Iris pigment epithelial cell (primary cell): ENCODE results near the gene FOXD1.

Experiments
- DNase-seq: peaks from one replicate; pipeline ENCODE4 v3.0.0-alpha.2; 2011; ENCODE audit warnings: low read depth

The FOXD1 gene

DNA sequence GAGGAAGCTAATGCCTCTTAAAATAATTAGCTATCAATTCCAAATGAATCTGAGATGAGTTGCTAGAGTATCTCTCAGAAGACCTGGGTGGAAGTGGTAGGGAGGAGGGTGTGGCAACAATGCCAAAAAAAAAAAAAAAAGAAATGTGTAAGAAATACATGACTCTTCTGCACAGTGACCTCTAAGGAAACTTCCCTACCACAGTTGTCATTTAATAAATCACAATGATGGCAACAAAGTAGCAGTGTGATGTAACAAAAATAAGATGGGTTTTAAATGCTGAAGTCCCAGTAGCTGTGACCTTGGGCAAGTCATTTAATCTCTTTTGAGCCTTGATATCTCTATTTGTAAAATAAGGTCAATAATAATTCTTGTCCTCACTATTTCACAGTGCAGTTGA is 7.2 kb downstream of the FOXD1 start:
- no peak for DNase-seq

DNA sequence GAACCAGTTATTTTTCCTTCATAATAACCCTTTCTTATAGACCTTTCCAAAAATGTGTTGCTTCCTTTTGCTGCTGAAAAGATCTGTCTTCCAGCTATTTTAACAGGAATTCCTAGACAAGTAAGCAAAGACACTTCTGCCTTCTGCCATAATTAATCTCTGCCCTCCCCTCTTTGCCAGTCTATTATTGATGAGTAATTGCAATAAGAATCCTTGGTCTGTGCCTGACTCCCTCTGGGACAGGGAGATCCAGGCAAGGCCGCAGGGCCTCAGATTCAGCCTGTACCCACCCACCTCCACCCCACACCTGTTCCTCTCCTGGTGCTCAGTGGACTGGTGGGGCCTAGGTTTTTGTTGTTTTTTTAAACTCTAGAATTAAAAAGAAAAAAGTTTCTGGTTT is 8.3 kb downstream of the FOXD1 start:
- no peak for DNase-seq

DNA sequence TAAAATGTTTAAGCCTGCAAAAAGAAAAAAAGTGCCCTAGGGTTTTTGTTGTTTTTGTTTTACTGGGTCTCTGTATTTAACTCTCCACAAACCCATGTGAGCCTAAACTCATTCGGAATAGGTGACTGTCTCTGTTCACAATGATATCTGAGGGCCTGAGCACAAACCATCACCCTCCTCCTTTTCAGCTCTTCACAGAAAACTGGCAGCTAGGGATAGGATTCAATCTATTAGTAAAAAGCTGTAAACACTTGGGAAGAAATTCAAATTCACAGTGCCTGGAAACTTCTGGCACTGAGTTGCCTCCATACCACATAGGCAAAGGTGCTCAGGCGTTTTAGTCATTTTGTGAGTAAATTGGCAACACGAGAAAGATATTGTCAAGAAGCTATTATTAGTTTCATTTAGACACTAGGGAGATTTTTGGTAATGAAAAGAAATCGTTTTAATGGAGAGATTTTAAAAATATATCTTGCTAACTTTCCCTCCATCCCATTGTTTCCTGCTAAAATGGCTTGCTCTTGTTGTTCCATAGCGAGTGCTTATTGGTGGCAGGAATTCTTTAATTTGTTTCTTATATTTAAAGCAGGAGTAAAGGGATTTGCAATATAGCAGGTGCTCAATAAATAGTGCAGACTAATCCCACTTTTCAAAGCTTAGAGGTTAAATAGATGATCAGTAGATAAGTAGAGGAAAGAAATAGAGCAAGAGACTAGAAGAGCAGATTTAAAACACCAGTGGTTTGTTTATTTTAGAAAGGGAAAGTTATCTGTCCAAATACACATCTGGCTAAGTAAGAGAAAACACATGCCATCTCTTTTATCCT is 9.7 kb downstream of the FOXD1 start:
- no peak for DNase-seq

DNA sequence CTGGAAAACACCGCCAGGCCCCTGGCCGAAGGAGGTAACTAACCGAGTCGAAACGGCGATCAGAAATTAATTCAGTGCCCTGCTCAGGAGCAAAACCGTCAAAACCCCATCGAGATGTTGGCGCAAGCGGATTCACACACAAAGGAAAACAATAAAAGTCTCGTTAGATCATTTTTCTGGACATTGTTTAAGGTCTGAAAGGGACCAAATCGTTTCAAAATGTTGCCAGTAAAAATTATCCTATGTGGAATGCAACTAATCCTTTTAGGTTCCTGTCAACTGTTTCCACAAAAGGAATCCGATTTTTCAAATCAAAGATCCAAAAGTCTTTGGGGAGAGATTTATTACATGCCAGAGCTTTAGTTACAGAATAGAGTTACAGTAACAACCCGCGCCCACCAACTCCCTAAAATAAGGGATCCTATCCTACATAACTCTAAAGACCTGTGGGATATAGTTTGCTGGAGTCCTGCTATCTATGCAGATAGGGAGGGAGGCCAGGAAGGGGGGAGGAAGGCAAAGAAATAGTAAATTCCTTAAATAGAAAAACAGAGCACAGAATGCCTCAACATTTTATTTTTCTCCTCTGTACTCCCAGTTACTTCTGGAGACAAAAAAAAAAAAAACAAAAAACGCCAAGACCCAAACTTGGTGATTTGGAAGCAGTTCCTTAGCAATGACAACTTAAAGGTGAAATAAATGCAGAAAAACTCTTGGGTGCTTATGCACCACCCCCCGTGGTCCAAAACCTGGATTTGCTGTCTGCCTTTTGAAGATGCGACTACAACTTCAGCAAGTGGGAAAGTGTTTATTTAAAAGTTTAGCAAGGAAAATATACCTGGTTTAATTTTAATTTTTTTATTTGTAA is 10.6 kb downstream of the FOXD1 start:
- no peak for DNase-seq

DNA sequence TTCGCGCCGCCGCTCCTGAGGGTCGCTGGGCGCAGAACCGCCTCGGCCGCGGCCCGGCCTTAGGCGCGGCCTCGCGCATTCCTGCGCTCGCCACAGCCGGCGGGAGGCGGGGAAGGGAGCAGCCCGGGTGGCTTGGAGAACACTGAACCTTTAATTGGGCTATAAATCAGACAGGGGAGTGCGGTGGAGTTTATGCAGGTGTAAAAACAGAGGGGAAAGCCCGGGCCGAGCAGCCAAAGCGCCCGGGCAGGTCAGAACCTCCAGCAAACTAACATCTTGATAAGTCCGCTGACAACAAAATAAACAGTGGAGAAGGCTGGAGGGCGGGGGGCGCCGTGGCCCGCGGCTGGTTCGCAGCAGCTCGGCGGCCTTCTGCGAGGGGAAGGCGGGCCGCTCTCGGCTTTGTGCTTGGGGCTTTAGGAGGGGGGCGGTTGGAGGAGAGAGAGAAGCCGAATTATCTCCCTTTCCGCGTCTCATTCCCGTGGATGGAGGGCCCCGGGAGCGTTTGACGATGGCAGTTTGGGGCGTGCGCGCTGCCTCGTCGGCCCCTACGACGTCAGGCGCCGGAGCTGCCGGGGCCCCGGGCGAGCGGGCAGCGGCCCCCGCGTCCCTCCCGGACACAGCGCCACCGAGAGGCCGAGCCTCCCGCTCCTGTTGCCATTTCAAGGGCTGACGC is 11.3 kb downstream of the FOXD1 start:
- DNase-seq = peak; percentile 44

DNA sequence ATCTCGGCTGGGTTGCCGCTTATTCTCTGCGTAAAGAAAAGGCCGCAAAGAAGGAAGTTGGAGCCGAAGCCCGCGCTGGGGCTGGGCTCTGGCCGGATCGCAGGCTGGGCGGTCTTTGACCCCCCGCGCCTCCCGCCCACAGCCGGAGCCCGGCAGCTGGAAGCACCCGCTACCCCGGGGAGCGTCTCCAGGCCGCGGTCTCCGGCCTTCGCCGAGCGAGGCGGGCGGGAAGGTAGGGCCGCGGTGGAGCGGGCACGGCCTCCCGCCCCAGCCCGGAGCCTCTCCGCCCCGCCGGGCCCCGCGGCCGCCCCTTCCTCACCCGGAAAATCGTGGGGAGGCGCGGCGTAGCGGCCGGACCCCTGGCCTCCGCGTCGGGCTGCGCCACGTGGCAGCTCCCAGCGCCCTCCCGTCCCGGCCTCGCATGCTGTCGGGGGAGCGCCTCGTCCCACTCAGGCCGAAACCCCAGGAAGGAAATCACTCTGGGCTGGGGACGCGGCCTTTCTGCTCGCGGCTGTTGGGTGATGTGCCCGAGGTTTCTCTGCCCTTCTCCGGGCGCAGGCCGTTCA is 12.0 kb downstream of the FOXD1 start:
- no peak for DNase-seq

DNA sequence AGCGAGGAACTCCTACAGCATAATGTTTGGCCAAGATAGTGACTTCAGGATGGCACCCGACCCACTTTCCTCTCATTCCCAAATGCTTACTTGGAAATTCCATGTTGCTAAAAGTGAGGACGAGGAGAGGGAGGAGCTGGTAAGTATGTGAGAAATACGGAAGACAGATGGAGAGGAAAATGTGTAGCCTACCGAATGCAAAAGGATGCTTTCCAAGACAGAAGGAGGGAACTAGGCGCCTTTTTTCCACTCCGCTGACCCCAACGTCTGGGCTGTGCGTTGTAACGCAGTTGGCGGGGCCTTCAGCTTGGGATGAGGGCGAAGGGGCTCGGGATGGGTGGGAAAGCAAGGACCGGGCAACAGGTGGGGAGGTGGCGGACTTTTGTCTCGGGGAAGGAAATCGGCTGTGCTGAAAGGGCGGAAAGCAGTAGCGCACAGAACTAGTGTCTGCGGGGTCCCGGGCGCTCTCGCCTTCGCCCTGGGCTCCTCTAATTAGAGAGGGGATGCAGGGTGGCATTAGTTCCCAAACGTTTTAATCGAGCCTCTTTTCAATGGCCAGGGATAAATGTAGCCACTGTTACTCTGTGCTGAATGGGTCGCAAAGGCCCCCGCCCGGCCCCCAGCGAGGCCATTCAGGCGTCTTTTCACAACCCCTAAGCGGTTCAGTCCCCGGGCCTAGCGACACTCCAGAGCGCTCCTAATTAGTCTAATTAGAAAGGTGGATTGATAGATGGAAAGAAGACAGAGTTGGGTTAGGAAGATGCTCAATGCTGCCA is 12.6 kb downstream of the FOXD1 start:
- no peak for DNase-seq

DNA sequence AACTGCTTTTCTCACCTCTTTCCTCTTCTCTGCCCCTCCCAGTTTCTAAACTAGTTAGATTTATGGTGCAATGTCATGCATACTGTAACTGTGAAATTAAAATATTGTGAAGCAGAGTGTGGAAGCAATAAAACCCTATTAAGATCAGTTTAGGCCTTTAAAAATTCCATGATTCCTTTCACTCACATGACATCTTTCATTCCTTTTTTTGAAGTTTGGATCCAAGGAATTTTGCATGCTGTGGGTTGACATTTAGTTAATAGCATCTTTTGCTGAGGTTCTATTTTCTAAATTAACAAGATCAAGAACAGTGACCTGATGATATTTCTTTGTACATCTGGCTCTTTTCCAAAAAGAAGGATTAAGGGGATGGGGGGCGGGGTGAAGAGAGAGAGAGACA is 13.7 kb downstream of the FOXD1 start:
- DNase-seq = no peak

DNA sequence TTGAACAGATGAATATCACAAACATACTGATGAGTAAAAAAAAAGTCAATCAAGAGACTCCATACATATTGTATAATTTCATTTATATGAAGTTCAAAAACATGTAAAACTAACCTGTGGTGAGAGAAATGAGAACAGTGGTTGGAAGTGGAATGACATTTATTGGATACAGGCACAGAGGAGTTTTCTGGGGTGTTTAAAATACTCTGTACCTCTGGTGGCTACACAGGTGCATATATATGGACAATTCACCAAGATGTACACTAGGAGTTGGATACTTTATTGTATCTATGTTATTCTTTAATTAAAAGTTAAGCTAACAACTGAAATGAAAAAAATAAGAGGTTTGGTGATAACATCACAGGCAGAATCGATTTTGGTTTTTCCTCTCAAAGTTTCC is 14.1 kb downstream of the FOXD1 start:
- DNase-seq = no peak

DNA sequence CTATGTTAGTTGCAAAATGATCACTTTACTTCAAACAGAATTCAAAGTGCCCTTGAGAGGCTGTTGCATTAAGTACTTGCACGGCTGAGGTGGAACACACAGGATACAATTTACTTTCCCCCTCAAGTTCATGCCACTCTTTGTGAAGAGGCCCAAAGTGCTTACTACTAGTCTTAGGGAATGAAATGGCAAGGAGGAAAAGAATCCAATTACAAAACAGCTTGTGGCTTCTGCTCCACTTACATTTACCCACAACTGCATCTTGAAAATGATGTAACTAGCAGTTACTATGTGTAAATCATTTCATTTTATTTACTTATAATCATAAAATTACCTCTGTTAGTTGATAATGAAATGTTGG is 14.6 kb downstream of the FOXD1 start:
- DNase-seq = peak; percentile 34

DNA sequence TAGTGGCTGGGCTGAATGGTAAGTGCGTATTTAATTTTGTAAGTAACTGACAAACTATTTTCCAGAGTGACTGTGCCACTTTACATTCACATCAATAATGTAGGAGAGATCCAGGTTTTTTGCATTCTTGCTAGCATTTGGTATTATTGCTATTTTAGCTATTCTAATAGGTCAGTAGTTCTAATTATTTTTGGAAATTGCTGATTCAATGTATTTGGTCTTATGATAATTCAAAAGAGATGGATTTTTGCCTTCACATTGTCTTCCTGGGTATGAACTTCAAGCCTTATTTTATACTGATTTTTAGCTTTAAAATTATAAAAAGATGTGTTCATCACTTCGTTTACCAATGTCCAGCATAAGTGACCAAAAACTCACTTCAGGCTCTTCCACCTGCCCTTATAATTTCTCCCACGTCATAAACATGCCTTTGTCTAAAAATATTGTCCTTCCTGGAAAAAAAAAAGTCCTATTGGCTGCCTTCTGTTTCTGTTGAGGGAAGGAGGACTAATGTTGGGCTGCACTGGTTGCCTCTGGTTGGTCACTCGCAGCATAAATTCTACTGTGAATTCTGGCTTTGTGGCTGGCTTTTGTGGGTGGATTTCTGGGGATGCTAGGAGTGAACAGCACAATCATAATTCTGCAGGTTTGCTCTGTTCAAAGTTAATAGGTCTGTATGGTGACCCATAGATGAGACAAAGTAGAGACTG is 15.2 kb downstream of the FOXD1 start:
- DNase-seq = no peak

DNA sequence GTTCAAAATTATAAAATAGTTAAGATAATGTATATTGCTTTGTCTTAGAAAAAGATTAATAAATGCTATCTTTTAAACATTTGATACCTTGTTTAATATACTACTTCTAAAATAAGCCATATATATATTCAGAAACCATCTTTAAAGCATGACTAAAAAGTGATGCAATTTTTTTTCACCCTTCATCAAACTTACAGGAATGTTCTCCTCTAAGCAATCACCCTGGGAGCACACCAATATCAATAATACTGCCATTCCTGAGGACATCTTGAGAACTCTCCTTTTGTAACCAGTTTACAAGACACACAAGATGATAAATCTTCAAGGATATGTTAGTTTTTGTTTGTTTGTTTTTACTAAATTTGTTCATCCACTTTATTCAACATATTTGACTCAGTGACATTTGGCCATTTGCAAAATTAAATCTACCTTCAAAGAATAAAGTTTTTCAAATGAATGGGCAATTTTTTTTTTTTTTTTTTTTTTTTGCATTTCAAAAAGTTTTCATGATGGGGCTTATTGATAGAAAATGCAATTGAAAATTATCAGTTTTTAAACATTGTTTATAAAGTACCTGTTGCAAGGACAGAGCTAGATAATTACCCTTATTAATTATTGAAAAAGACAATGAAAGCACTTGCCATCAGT is 17.2 kb downstream of the FOXD1 start:
- DNase-seq = no peak

DNA sequence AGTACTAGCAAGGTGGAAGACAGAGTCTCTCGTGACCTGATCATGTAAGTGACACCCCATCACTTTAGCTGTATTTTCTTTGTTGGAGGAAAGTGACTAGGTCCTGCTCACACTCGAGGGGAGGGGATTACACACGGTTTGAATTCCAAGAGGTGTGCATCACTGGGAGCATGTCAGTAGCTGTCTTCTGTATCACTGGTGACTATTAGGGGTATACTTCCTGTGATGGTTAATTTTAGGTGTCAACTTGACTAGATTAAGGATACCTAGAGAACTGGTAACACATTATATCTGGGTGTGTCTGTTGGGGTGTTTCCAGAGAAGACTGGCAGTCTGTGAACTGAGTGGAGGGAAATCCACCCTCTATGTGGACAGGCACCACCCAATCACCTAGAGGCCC is 22.5 kb downstream of the FOXD1 start:
- no peak for DNase-seq

DNA sequence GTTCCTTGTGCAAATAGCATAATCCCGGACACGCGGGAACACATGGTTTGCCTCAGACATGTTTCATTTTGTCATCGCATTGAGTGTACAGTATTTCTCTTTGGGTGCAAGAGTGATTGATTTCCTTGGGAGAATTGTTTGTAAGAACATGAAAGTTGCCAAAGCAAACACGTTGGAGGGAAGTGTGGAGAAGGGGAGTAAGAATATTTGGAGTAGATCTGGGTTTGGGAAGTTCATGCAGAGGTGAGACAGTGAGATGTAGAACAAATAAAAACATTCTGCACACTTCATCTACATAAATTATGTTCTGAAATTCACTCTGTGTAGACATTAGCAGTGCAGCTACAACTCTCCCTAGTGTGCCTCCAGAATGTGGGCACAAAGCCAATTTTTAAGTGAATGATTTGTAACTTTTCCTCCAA is 24.0 kb downstream of the FOXD1 start:
- DNase-seq = no peak

DNA sequence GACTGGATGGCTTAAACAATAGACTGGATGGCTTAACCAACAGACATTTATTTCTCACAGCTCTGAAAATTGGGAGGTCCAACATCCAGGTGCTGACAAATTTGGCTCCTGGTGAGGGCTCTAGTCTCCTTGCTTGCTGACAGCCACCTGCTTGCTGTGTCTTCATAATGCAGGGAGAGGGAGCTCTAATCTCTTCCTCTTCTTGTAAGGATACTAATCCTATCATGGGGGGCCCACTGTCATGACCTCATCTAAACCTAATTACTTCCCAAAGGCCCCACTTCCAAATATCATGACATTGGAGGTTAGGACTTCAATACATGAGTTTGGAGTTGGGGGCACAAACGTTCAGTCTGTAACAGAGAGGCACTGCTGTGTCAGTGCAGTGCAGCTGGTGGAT is 26.4 kb downstream of the FOXD1 start:
- no peak for DNase-seq

DNA sequence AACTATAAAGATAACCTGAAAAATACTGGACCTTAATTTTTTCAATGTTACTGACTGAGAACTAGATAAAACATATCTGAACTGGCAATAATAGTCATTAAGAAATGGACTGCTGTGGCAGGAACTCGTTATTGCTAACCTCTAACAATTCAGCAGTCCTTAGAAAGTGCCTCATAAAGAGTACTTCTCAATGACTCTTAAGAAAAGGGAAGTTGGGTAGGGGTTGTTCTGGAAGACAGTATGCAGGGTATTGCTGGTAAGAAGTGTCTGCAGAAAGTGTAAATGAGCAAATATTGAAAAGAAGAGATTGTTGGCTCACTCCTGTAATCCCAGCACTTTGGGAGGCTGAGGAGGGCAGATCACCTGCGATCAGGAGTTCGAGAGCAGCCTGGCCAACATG is 27.9 kb downstream of the FOXD1 start:
- DNase-seq = no peak

DNA sequence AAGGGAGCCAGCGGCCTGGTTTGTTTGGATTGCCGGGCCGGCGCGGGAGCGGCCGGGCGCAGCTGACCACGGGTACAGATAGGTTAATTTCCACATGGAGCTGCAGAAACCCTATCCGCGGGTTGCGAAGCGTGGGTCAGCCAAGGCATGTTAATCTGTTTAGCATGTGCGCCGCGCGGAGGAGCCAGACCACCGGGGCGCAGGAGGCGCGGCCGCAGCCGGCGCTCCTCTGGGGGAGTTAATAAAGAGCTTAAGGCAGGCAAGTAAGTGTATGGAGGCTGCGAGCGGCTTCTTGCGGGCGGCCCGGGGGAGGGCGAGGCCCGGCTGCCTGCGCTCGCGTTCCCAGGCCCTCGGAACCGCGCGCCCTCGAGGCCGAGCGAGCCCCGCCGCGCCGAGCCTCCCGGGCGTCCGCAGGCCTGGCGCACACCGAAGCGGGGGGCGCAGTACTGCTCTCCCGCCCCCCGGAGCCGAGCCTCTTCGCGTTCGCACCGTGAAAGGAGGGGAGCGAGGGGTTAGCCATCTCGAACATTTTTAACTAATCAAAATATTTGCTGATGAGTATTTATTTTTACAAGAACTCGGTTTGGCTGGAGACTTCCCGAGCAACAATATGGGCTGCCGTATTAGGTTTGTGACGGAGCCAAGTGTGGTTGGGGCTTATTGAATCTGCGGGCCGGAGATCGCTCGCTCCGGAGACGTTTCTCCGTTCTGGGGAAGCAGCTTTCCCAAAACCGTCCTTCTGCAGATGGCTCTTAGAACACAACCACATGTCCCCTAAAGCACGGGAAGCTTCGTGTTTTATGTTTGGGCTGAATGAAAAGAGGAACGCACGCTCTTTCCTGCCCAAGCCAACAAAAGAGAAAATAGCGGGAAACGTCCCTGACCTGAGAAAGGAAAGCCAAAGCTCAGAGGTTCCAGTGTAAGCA is 28.8 kb downstream of the FOXD1 start:
- peak; percentile 74 for DNase-seq

DNA sequence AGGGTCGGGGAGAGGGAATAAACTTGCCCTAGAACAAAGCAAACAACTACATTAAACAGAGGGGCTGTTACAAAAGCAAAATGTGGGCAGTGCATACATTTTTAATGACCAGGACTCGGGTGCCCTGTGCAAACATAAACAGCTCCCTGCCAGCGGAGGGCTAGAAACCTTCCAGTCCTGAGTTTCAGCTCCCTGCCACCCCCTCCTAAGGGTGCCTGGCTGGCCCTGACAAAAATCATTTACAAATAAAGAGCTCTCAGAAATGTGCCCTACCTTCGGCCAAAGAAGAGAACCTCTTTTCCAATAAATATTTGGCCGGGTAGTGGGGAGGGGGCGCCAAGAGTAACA is 29.5 kb downstream of the FOXD1 start:
- DNase-seq = no peak

DNA sequence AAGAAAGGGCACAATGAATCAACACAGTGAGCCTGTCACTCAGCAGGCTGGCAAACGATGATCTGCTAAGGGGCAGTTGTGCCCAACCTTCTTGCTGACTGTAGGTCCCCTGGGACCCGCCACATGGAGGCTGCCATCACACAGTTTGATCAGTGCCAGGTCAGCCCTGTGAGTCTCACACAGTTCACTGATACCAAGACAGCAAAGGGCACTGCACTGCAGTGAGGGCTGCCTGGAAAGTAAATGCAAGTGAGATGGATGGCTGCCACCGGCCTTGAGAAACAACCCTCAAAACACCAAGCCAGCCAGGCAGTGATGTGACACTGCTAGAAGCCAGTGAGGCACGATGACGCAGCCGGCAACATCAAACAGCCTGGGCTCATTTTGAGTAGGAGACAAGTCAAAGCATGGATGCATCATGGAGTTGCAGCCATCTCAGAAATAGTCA is 30.3 kb downstream of the FOXD1 start:
- DNase-seq = no peak
